ENCODE data around the gene CCDC77.
"Not testable (repeated sequence)": the region's sequence is repeated elsewhere in the genome, so short reads cannot be mapped to it uniquely, and the experiment has no call there.

Gene CCDC77

GRCh38 chr12:401235-402028, at the start of gene CCDC77:
TSS of gene CCDC77 (plus strand) at chr12:401644. CDS start at chr12:409384, 7,740 bp downstream.
- peak within 1 kb of the TSS; percentile 79 for H3K4me3 ChIP-seq (ENCODE audit: control insufficient read depth, low read depth, low read length)
- DNase-seq (ENCODE audit: low read depth), result peak; percentile 47
- TF ChIP-seq CTCF (IDR thresholded peaks at IDR 0.05; ENCODE audit: control insufficient read depth, insufficient read depth, low read depth, low read length, missing control alignments), result peak; percentile 19

GRCh38 chr12:356276-356988, 45.0 kb upstream of the CCDC77 start:
- peak; percentile 32 for DNase-seq (ENCODE audit: low read depth)
- no peak overlapping the region for H3K4me3 ChIP-seq (ENCODE audit: control insufficient read depth, low read depth, low read length)
- no peak for TF ChIP-seq CTCF (IDR thresholded peaks at IDR 0.05; ENCODE audit: control insufficient read depth, insufficient read depth, low read depth, low read length, missing control alignments)

- no peak for DNase-seq (ENCODE audit: low read depth)
- H3K4me3 ChIP-seq (ENCODE audit: control insufficient read depth, low read depth, low read length), result no peak overlapping the region
- TF ChIP-seq CTCF (IDR thresholded peaks at IDR 0.05; ENCODE audit: control insufficient read depth, insufficient read depth, low read depth, low read length, missing control alignments), result no peak
Observed at GRCh38 chr12:359091-359490, 42.4 kb upstream of the CCDC77 start.

- no peak for TF ChIP-seq CTCF (IDR thresholded peaks at IDR 0.05; ENCODE audit: control insufficient read depth, insufficient read depth, low read depth, low read length, missing control alignments)
- no peak for DNase-seq (ENCODE audit: low read depth)
- H3K4me3 ChIP-seq (ENCODE audit: control insufficient read depth, low read depth, low read length), result no peak overlapping the region
Observed at GRCh38 chr12:366820-367219, 34.6 kb upstream of the CCDC77 start.

- no peak overlapping the region for H3K4me3 ChIP-seq (ENCODE audit: control insufficient read depth, low read depth, low read length)
- DNase-seq (ENCODE audit: low read depth), result no peak
- no peak for TF ChIP-seq CTCF (IDR thresholded peaks at IDR 0.05; ENCODE audit: control insufficient read depth, insufficient read depth, low read depth, low read length, missing control alignments)
Observed at GRCh38 chr12:367972-368371, 33.5 kb upstream of the CCDC77 start.

GRCh38 chr12:370739-371485, 30.5 kb upstream of the CCDC77 start:
- not testable (repeated sequence) for DNase-seq (ENCODE audit: low read depth); H3K4me3 ChIP-seq (ENCODE audit: control insufficient read depth, low read depth, low read length)
